ENCODE results near the gene USP10.
"Not testable (repeated sequence)": the region's sequence is repeated elsewhere in the genome, so short reads cannot be mapped to it uniquely, and the experiment has no call there.

USP10 gene

GRCh38 chr16:84739349-84740124, 39.7 kb downstream of the USP10 start:
- POLR2A ChIA-PET = interaction anchor here (0.7 to 1.0 kb wide), 2 partner anchors 10 to 14 kb away, joined by 3 read pairs; no protein-coding TSS in a partner anchor
- DNase-seq (ENCODE audit: low read depth, low spot score) = peak; percentile 53
- TF ChIP-seq, protein P1, sequence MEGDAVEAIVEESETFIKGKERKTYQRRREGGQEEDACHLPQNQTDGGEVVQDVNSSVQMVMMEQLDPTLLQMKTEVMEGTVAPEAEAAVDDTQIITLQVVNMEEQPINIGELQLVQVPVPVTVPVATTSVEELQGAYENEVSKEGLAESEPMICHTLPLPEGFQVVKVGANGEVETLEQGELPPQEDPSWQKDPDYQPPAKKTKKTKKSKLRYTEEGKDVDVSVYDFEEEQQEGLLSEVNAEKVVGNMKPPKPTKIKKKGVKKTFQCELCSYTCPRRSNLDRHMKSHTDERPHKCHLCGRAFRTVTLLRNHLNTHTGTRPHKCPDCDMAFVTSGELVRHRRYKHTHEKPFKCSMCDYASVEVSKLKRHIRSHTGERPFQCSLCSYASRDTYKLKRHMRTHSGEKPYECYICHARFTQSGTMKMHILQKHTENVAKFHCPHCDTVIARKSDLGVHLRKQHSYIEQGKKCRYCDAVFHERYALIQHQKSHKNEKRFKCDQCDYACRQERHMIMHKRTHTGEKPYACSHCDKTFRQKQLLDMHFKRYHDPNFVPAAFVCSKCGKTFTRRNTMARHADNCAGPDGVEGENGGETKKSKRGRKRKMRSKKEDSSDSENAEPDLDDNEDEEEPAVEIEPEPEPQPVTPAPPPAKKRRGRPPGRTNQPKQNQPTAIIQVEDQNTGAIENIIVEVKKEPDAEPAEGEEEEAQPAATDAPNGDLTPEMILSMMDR (IDR thresholded peaks at IDR 0.05; ENCODE audit: insufficient read depth, low read length, missing control alignments) = no peak
- CTCF ChIA-PET = interaction anchor here (0.8 to 34.5 kb wide), 34 partner anchors 8 to 347 kb away, joined by 3 to 665 read pairs (median 9); partner anchors contain the start of gene KLHL36
- H3K4me3 ChIP-seq (ENCODE audit: low read depth, low read length) = no peak overlapping the region

GRCh38 chr16:84740596-84741116, 40.9 kb downstream of the USP10 start:
- ChIA-PET POLR2A (no interaction called here), CTCF (interaction anchor here (1.2 to 34.5 kb wide), 15 partner anchors 7 to 254 kb away, joined by 3 to 665 read pairs (median 21); partner anchors contain the start of gene KLHL36)
- H3K4me3 ChIP-seq (ENCODE audit: low read depth, low read length) = no peak overlapping the region
- no peak for DNase-seq (ENCODE audit: low read depth, low spot score)
- TF ChIP-seq, protein P1 (IDR thresholded peaks at IDR 0.05; ENCODE audit: insufficient read depth, low read length, missing control alignments) = no peak

- CTCF ChIA-PET = interaction anchor here (1.2 to 34.5 kb wide), 6 partner anchors 12 to 228 kb away, joined by 4 to 665 read pairs (median 113); no protein-coding TSS in a partner anchor
- POLR2A ChIA-PET = no interaction called here
- no peak for DNase-seq (ENCODE audit: low read depth, low spot score)
- H3K4me3 ChIP-seq (ENCODE audit: low read depth, low read length) = no peak overlapping the region
- TF ChIP-seq, protein P1 (IDR thresholded peaks at IDR 0.05; ENCODE audit: insufficient read depth, low read length, missing control alignments) = no peak
Measured at GRCh38 chr16:84741340-84741830, 41.6 kb downstream of the USP10 start.

GRCh38 chr16:84742641-84743092, 42.9 kb downstream of the USP10 start:
- H3K4me3 ChIP-seq (ENCODE audit: low read depth, low read length) = no peak overlapping the region
- TF ChIP-seq, protein P1 (IDR thresholded peaks at IDR 0.05; ENCODE audit: insufficient read depth, low read length, missing control alignments) = no peak
- DNase-seq (ENCODE audit: low read depth, low spot score) = no peak
- POLR2A ChIA-PET = no interaction called here
- CTCF ChIA-PET = interaction anchor here (1.2 to 34.5 kb wide), 4 partner anchors 10 to 227 kb away, joined by 4 to 665 read pairs (median 136); no protein-coding TSS in a partner anchor

GRCh38 chr16:84746231-84746630, 46.4 kb downstream of the USP10 start:
- POLR2A ChIA-PET = no interaction called here
- no peak overlapping the region for H3K4me3 ChIP-seq (ENCODE audit: low read depth, low read length)
- TF ChIP-seq, protein P1 (IDR thresholded peaks at IDR 0.05; ENCODE audit: insufficient read depth, low read length, missing control alignments) = no peak
- no peak for DNase-seq (ENCODE audit: low read depth, low spot score)
- CTCF ChIA-PET = interaction anchor here (0.7 to 3.5 kb wide), 15 partner anchors 8 to 240 kb away, joined by 3 to 63 read pairs (median 7); no protein-coding TSS in a partner anchor

DNA sequence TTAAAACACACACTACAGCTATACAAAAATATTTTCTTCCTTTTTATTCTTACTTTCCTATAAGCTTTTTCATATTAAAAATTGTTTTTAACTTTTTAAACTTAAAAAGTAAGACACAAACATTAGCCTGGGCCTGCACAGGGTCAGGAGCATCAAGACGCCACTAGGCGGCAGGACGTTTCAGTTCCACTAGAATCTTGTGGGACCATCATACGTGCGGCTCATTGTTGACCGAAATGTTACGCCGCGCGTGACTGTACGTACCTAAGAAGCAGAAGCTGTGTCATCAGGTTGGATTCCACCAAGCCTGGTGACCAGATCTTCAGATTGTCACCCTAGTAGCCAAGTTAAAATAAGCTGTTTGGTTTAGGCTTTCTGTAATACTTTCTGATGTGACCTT, 47.1 kb downstream of the USP10 start:
- TF ChIP-seq, protein P1 (IDR thresholded peaks at IDR 0.05; ENCODE audit: insufficient read depth, low read length, missing control alignments) = peak; percentile 18
- POLR2A ChIA-PET = interaction anchor here (0.7 kb wide), 1 partner anchor 45 kb away, joined by 3 read pairs; no protein-coding TSS in a partner anchor
- H3K4me3 ChIP-seq (ENCODE audit: low read depth, low read length) = no peak overlapping the region
- CTCF ChIA-PET = interaction anchor here (0.7 to 3.5 kb wide), 19 partner anchors 9 to 257 kb away, joined by 3 to 63 read pairs (median 4); no protein-coding TSS in a partner anchor
- no peak for DNase-seq (ENCODE audit: low read depth, low spot score)

GRCh38 chr16:84748247-84748646, 48.4 kb downstream of the USP10 start:
- DNase-seq (ENCODE audit: low read depth, low spot score); H3K4me3 ChIP-seq (ENCODE audit: low read depth, low read length); POLR2A ChIA-PET: not testable (repeated sequence)
- CTCF ChIA-PET = interaction anchor here (0.6 to 3.5 kb wide), 11 partner anchors 9 to 241 kb away, joined by 3 to 63 read pairs (median 3); no protein-coding TSS in a partner anchor

Measured in AG04449 (cell line).